Measurements from ENCODE around the gene POLRMT.

The POLRMT gene

GRCh38 chr19:658916-659839, 25.8 kb upstream of the POLRMT start:
- H3K27ac Mint-ChIP-seq, result peak overlapping the region in 1 of 3 experiments; percentile 52
- peak overlapping the region; percentile 10 to 43 (median 11) for H3K4me3 Mint-ChIP-seq
- no peaks in the 10 kb centered on the region for H3K9me3 Mint-ChIP-seq

GRCh38 chr19:658059-658839, 24.9 kb upstream of the POLRMT start:
- H3K27me3 Mint-ChIP-seq (ENCODE audit: low read depth), result no peaks in the 10 kb centered on the region
- no peak overlapping the region for H3K4me3 Mint-ChIP-seq
- H3K4me1 Mint-ChIP-seq, result peaks cover 42% of the 10 kb centered on the region
- no peaks in the 10 kb centered on the region for H3K9me3 Mint-ChIP-seq
- no peak overlapping the region for H3K27ac Mint-ChIP-seq
- peaks cover 4% of the 10 kb centered on the region for H3K36me3 Mint-ChIP-seq (ENCODE audit: low read depth)
- no peak for TF ChIP-seq CTCF (IDR thresholded peaks at IDR 0.05; ENCODE audit: unreplicated experiment in 3 of 3)

More at GRCh38 chr19:658916-659839, 25.8 kb upstream of the POLRMT start:
- H3K4me1 Mint-ChIP-seq, result peaks cover 38% of the 10 kb centered on the region
- TF ChIP-seq CTCF (IDR thresholded peaks at IDR 0.05; ENCODE audit: unreplicated experiment in 3 of 3), result no peak
- no peaks in the 10 kb centered on the region for H3K27me3 Mint-ChIP-seq (ENCODE audit: low read depth)
- H3K36me3 Mint-ChIP-seq (ENCODE audit: low read depth), result no peaks in the 10 kb centered on the region

GRCh38 chr19:657611-658010, 24.3 kb upstream of the POLRMT start:
- no peak overlapping the region for H3K4me3 Mint-ChIP-seq
- peaks cover 4% of the 10 kb centered on the region for H3K36me3 Mint-ChIP-seq (ENCODE audit: low read depth)
- TF ChIP-seq CTCF (IDR thresholded peaks at IDR 0.05; ENCODE audit: unreplicated experiment in 3 of 3), result no peak

GRCh38 chr19:656751-657559, 23.6 kb upstream of the POLRMT start:
- Mint-ChIP-seq H3K27ac (no peak overlapping the region), H3K4me1 (peaks cover 42% of the 10 kb centered on the region), H3K36me3 (ENCODE audit: low read depth) (peaks cover 4% of the 10 kb centered on the region), H3K27me3 (ENCODE audit: low read depth) (no peaks in the 10 kb centered on the region), H3K9me3 (no peaks in the 10 kb centered on the region), H3K4me3 (no peak overlapping the region)
- TF ChIP-seq CTCF (IDR thresholded peaks at IDR 0.05; ENCODE audit: unreplicated experiment in 3 of 3), result no peak

More at GRCh38 chr19:657611-658010, 24.3 kb upstream of the POLRMT start:
- Mint-ChIP-seq H3K4me1 (peaks cover 42% of the 10 kb centered on the region), H3K27ac (no peak overlapping the region), H3K27me3 (ENCODE audit: low read depth) (no peaks in the 10 kb centered on the region), H3K9me3 (no peaks in the 10 kb centered on the region)

GRCh38 chr19:655691-656090, 22.4 kb upstream of the POLRMT start:
- TF ChIP-seq CTCF (IDR thresholded peaks at IDR 0.05; ENCODE audit: unreplicated experiment in 3 of 3), result no peak

More at GRCh38 chr19:655691-656090, 22.4 kb upstream of the POLRMT start:
- Mint-ChIP-seq H3K4me3 (no peak overlapping the region), H3K27ac (peak overlapping the region in 2 of 3 experiments; percentile 44 to 51), H3K36me3 (ENCODE audit: low read depth) (peaks cover 6% of the 10 kb centered on the region), H3K27me3 (ENCODE audit: low read depth) (no peaks in the 10 kb centered on the region), H3K9me3 (no peaks in the 10 kb centered on the region), H3K4me1 (peaks cover 29% of the 10 kb centered on the region)

Measured in nephron (organoid).